Colonic mucosa (tissue), 4 donors: ENCODE measurements around the gene MS4A5. TPM values are rescaled to one million over a fixed set of nuclear protein-coding genes. Genes with fewer than 3 reads are reported as not detected.

Experiments
- DNase-seq: peaks from one replicate; pipeline ENCODE4 v3.0.0-alpha.2; 2020
- H3K27ac ChIP-seq: fragments of 200-600 bp; one replicate; pipeline ENCODE4 v1.8.0; 2021
- H3K27me3 ChIP-seq: fragments of 200-600 bp; one replicate; pipeline ENCODE4 v1.8.0; 2021
- H3K36me3 ChIP-seq: fragments of 200-600 bp; one replicate; pipeline ENCODE4 v1.8.0; 2021
- H3K4me1 ChIP-seq: fragments of 200-600 bp; one replicate; pipeline ENCODE4 v1.8.0; 2021; ENCODE audit warnings: mild to moderate bottlenecking
- H3K4me3 ChIP-seq: fragments of 200-600 bp; one replicate; pipeline ENCODE4 v1.8.0; 2021
- H3K9ac ChIP-seq, 2 donors: one replicate each; pipeline ENCODE4 v1.7.0; 2013; ENCODE audit warnings: control low read depth in 2 of 2, low read depth in 2 of 2, low read length in 2 of 2
- H3K9me3 ChIP-seq: fragments of 200-600 bp; one replicate; pipeline ENCODE4 v1.8.0; 2021
- intact Hi-C: fragments of 100-400 bp; cut with DNase I; formaldehyde crosslinking; loops from one replicate; pipeline ENCODE4 v1.14.1; 2022
- total RNA-seq, 2 donors: library from RNA; stranded (reverse); fragmentation: NEBNext Ultra II Directional in 1 of 2; extraction: Animal tissue kit (Norgen Biotek cat#: 25700) in 1 of 2; gene quantifications; one replicate each; pipeline ENCODE4 v1.2.1, GENCODE V29; 2021
- TF ChIP-seq, protein P1 (sequence below): fragments of 200-600 bp; IDR thresholded peaks from one replicate; pipeline ENCODE4 v1.8.0; 2022; ENCODE audit warnings: antibody characterized with exemption, mild to moderate bottlenecking
- donor health status: healthy.
- donor health status: DM: no; HTN: no; CAD: no.
- donor health status: DM: no; HTN: no; CAD: no.

Gene MS4A5
- total RNA-seq, 2 donors from 2014 or later, result not detected

DNA sequence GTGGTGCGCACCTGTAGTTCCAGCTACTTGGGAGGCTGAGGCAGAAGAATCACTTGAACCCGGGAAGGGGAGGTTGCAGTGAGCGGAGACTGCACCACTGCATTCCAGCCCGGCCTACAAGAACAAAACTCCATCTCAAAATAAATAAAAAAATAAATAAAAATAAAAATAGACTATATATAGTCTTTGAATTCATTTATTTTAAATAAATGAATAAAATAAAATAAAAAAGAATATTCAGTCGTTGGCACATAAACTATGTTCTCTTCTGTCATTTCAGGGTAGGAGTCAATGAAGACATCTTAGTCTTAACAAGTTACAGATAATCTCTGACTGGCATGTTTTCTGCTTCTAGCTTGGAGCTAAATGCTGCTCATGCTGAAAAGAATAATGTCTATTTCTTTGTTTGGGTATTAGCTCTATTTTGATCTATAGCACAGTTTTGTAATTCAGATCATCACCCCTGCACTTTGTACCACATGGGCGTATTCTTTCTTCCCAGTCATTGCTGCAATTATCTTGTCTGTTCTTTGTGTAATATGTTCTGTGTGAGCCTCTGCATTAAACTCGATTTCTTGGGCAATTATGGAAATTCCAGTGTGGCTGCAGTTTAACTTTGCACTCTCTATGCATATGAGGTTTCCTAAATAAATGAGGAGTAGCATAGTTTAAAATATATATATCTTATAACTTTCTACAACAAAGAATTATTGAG is 34.5 kb upstream of the MS4A5 start:
- intact Hi-C loops, result no loop called here
- H3K4me3 ChIP-seq, result no peak overlapping the region
- no peaks in the 10 kb centered on the region for H3K4me1 ChIP-seq
- TF ChIP-seq, protein P1, sequence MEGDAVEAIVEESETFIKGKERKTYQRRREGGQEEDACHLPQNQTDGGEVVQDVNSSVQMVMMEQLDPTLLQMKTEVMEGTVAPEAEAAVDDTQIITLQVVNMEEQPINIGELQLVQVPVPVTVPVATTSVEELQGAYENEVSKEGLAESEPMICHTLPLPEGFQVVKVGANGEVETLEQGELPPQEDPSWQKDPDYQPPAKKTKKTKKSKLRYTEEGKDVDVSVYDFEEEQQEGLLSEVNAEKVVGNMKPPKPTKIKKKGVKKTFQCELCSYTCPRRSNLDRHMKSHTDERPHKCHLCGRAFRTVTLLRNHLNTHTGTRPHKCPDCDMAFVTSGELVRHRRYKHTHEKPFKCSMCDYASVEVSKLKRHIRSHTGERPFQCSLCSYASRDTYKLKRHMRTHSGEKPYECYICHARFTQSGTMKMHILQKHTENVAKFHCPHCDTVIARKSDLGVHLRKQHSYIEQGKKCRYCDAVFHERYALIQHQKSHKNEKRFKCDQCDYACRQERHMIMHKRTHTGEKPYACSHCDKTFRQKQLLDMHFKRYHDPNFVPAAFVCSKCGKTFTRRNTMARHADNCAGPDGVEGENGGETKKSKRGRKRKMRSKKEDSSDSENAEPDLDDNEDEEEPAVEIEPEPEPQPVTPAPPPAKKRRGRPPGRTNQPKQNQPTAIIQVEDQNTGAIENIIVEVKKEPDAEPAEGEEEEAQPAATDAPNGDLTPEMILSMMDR, result no peak
- no peaks in the 10 kb centered on the region for H3K36me3 ChIP-seq
- no peaks in the 10 kb centered on the region for H3K9me3 ChIP-seq
- no peaks in the 10 kb centered on the region for H3K27me3 ChIP-seq
- DNase-seq, result no peak
- H3K27ac ChIP-seq, result no peak overlapping the region
- no peak overlapping the region for H3K9ac ChIP-seq

- H3K4me1 ChIP-seq, result no peaks in the 10 kb centered on the region
- intact Hi-C loops, result no loop called here
- no peak for DNase-seq
- H3K9ac ChIP-seq, result no peak within 1 kb of the TSS
- no peaks in the 10 kb centered on the region for H3K9me3 ChIP-seq
- no peaks in the 10 kb centered on the region for H3K36me3 ChIP-seq
- TF ChIP-seq, protein P1, result no peak
- no peak within 1 kb of the TSS for H3K4me3 ChIP-seq
- no peak within 1 kb of the TSS for H3K27ac ChIP-seq
- H3K27me3 ChIP-seq, result no peaks in the 10 kb centered on the region
Observed at GRCh38 chr11:60396382-60396781, 33.0 kb upstream of the MS4A5 start, which contains the start of gene MS4A14. Gene MS4A14 (plus strand): TSS chr11:60396459. CDS start chr11:60396579, 120 bp downstream.

GRCh38 chr11:60396799-60397198 is 32.6 kb upstream of the MS4A5 start:
- DNase-seq, result no peak
- intact Hi-C loops, result no loop called here
- Histone ChIP-seq H3K9me3 (no peaks in the 10 kb centered on the region), H3K27me3 (no peaks in the 10 kb centered on the region), H3K4me3 (no peak overlapping the region), H3K9ac (no peak overlapping the region), H3K27ac (no peak overlapping the region), H3K36me3 (no peaks in the 10 kb centered on the region), H3K4me1 (no peaks in the 10 kb centered on the region)
- TF ChIP-seq, protein P1, result no peak

DNA sequence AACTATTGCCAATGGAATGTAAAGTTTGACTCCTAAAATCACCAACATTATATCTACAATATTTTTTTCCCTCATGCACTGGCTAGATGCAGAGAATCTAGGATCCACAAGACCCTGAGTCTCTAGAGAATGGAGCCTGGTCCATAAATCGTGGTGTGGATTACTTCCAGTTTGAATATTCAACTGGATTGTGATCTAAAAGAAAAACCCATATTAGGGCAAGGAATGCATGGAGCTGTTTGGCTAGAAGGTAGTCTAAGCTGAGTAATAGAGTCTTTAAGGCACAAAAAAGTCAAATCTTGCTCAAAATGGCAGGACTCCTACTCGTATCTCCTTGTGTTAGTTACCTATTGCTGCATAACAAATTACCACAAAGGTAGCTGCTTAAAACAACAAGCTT is 9.4 kb upstream of the MS4A5 start:
- Histone ChIP-seq H3K4me3 (no peak overlapping the region), H3K4me1 (no peaks in the 10 kb centered on the region), H3K9me3 (no peaks in the 10 kb centered on the region), H3K36me3 (no peaks in the 10 kb centered on the region), H3K27me3 (no peaks in the 10 kb centered on the region), H3K27ac (no peak overlapping the region), H3K9ac (no peak overlapping the region)
- TF ChIP-seq, protein P1, result no peak
- DNase-seq, result no peak
- intact Hi-C loops, result no loop called here

DNA sequence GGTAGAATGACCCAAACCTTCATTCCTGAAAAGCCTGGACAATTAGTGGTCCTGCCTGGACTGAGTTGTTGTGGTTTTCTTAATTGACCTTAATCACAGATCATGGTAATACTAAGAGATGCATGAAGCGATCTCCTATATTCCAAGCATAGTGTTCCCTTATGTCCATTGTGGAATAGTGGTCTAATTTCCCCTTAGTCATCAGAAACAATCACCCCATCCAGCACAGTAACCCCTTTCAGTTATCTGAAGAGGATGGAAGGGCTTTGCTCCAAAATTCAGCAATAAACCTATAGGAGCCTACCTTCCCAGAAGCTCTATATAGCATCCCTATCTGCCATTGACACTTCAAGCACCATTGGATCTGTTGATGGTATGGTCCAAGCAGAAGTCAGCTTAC is 6.8 kb upstream of the MS4A5 start:
- no peaks in the 10 kb centered on the region for H3K27me3 ChIP-seq
- no peak overlapping the region for H3K27ac ChIP-seq
- H3K9ac ChIP-seq, result no peak overlapping the region
- no peaks in the 10 kb centered on the region for H3K36me3 ChIP-seq
- TF ChIP-seq, protein P1, result no peak
- no peaks in the 10 kb centered on the region for H3K4me1 ChIP-seq
- no peak for DNase-seq
- no peaks in the 10 kb centered on the region for H3K9me3 ChIP-seq
- intact Hi-C loops, result no loop called here
- H3K4me3 ChIP-seq, result no peak overlapping the region
